Kidney epithelial cell (primary cell): ENCODE data around the gene CNGA1. TPM values are rescaled to one million over a fixed set of nuclear protein-coding genes. Genes with fewer than 3 reads are reported as not detected.

Experiments used
- DNase-seq: peaks from one replicate; pipeline ENCODE4 v3.0.0-alpha.2; 2010; ENCODE audit warnings: low read depth
- H3K27me3 ChIP-seq: 2 replicates; pipeline ENCODE4 v1.6.0; 2011; ENCODE audit warnings: low read length; ENCODE audit not compliant: control insufficient read depth, insufficient read depth
- H3K36me3 ChIP-seq: 2 replicates; pipeline ENCODE4 v1.5.1; 2011; ENCODE audit warnings: low read length; ENCODE audit not compliant: control insufficient read depth, insufficient read depth
- H3K4me3 ChIP-seq: 2 replicates; pipeline ENCODE4 v1.5.1; 2011; ENCODE audit warnings: low read depth, mild to moderate bottlenecking, control low read depth, low read length
- total RNA-seq: library from RNA; depleted of rRNA; stranded (reverse); fragments of >200 nt; gene quantifications from 2 replicates; pipeline ENCODE4 v1.2.3, GENCODE V29; 2015
- TF ChIP-seq, protein P1 (sequence below): IDR thresholded peaks from 2 replicates; pipeline ENCODE4 v1.5.1; 2011; ENCODE audit warnings: mild to moderate bottlenecking, moderate library complexity, low read length, control low read depth, inconsistent platforms; ENCODE audit not compliant: insufficient read depth, poor library complexity, severe bottlenecking

Gene CNGA1
- total RNA-seq, 1 donor from 2014 or later: 0.04 TPM

DNA sequence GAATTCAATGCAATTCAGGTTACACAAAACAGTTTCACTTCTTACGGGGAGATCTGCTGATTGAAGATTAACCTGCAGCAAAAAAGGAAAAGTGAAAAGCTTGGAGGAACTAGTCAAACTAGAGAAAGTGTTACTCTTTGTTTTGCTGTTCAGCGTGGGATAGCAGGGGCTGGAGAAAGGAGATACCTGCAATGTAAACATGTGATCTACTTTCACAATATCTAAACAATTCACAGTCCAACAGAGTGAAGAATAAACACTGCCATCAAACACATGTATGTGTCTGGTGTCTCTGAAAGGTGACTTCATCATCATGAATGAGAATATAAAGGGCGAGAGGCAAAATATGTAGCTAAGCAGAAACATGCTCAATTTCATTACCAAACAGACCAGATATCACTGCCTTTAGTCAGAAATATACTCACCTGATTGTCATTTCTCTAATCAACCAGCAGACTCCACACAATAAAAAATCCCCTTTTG lies 26.5 kb upstream of the CNGA1 start:
- TF ChIP-seq, protein P1, sequence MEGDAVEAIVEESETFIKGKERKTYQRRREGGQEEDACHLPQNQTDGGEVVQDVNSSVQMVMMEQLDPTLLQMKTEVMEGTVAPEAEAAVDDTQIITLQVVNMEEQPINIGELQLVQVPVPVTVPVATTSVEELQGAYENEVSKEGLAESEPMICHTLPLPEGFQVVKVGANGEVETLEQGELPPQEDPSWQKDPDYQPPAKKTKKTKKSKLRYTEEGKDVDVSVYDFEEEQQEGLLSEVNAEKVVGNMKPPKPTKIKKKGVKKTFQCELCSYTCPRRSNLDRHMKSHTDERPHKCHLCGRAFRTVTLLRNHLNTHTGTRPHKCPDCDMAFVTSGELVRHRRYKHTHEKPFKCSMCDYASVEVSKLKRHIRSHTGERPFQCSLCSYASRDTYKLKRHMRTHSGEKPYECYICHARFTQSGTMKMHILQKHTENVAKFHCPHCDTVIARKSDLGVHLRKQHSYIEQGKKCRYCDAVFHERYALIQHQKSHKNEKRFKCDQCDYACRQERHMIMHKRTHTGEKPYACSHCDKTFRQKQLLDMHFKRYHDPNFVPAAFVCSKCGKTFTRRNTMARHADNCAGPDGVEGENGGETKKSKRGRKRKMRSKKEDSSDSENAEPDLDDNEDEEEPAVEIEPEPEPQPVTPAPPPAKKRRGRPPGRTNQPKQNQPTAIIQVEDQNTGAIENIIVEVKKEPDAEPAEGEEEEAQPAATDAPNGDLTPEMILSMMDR: no peak
- no peaks in the 10 kb centered on the region for H3K36me3 ChIP-seq
- no peak for DNase-seq
- no peak overlapping the region for H3K4me3 ChIP-seq
- H3K27me3 ChIP-seq: no peaks in the 10 kb centered on the region

GRCh38 chr4:48041535-48042137 lies 25.2 kb upstream of the CNGA1 start:
- TF ChIP-seq, protein P1: no peak
- H3K4me3 ChIP-seq: no peak overlapping the region
- no peak for DNase-seq
- H3K27me3 ChIP-seq: no peaks in the 10 kb centered on the region
- no peaks in the 10 kb centered on the region for H3K36me3 ChIP-seq

- Histone ChIP-seq H3K4me3 (no peak overlapping the region), H3K27me3 (no peaks in the 10 kb centered on the region), H3K36me3 (no peaks in the 10 kb centered on the region)
- DNase-seq: no peak
- TF ChIP-seq, protein P1: no peak
These were observed 23.1 kb upstream of the CNGA1 start for GRCh38 chr4:48039561-48039960.

GRCh38 chr4:48038666-48039065 lies 22.2 kb upstream of the CNGA1 start:
- Histone ChIP-seq H3K36me3 (no peaks in the 10 kb centered on the region), H3K4me3 (no peak overlapping the region), H3K27me3 (no peaks in the 10 kb centered on the region)
- TF ChIP-seq, protein P1: no peak
- DNase-seq: no peak

- TF ChIP-seq, protein P1: no peak
- DNase-seq: no peak
- no peaks in the 10 kb centered on the region for H3K36me3 ChIP-seq
These were observed 20.6 kb upstream of the CNGA1 start for GRCh38 chr4:48037117-48037462.

DNA sequence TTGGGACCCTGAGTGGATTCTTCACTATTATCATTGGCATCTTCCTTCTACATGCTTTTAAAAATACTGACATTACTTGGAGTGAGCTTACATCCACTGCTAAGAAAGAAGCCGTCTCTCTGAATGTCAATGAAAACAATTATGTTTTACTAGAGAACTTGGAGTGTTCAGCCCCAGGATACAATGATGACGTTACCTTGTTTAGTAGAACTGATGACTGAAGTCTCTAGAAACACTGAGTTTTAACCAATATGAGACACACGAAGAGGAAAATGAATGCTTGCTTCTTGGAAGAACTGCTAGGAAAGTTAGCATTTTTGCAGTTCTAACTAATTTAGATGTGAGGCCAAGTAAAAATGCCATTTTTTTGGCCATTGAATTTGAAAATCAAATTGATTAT lies 19.5 kb upstream of the CNGA1 start:
- no peak overlapping the region for H3K4me3 ChIP-seq
- DNase-seq: no peak
- TF ChIP-seq, protein P1: no peak
- H3K36me3 ChIP-seq: no peaks in the 10 kb centered on the region
- no peaks in the 10 kb centered on the region for H3K27me3 ChIP-seq

More at GRCh38 chr4:48037117-48037462, 20.6 kb upstream of the CNGA1 start:
- H3K27me3 ChIP-seq: no peaks in the 10 kb centered on the region
- H3K4me3 ChIP-seq: no peak overlapping the region
